Caco-2 (cell line): Measurements from ENCODE around the gene COL19A1. TPM values are rescaled to one million over a fixed set of nuclear protein-coding genes. Genes with fewer than 3 reads are reported as not detected.

ENCODE experiments used
- BruUV-seq: library from RNA; stranded (reverse); fragments of 400-500 nt; replicated peaks from 2 replicates; lab custom pipeline; 2021; lab: Mats Ljungman, UMichigan
- CTCF ChIA-PET: fragments of 300-600 bp; sonication (Branson Sonifier 250); formaldehyde crosslinking; loops from one replicate; lab custom pipeline; 2022; ENCODE audit warnings: antibody characterized with exemption; lab: Charles Lee
- POLR2A ChIA-PET: fragments of 300-600 bp; sonication (Branson Sonifier 250); formaldehyde crosslinking; loops from one replicate; lab custom pipeline; 2022; ENCODE audit warnings: antibody characterized with exemption; lab: Charles Lee
- DNase-seq, 2 experiments: peaks; one replicate each; pipeline versions ENCODE4 v3.0.0 to v3.0.0-alpha.2; 2020 to 2022
- H3K27me3 ChIP-seq: replicated peaks from 2 replicates; pipeline ENCODE4 v1.6.0; 2011; ENCODE audit warnings: low read length; ENCODE audit not compliant: control insufficient read depth, insufficient read depth
- H3K36me3 ChIP-seq: 2 replicates; pipeline ENCODE4 v1.5.1; 2011; ENCODE audit warnings: low read length; ENCODE audit not compliant: control insufficient read depth, insufficient read depth
- H3K4me1 ChIP-seq: fragments of 250-450 bp; sonication (Bioruptor Pico); 2 replicates; pipeline ENCODE4 v1.5.1; 2020; ENCODE audit warnings: mild to moderate bottlenecking
- H3K4me3 ChIP-seq: 2 replicates; pipeline ENCODE4 v1.5.1; 2011; ENCODE audit warnings: low read depth, mild to moderate bottlenecking, control low read depth, low read length
- H3K9me3 ChIP-seq: fragments of 250-450 bp; sonication (Bioruptor Pico); 2 replicates; pipeline ENCODE4 v1.5.1; 2020; ENCODE audit warnings: mild to moderate bottlenecking, moderate library complexity
- H3K27ac Mint-ChIP-seq: one replicate; pipeline ENCODE4 v1.8.0; 2022; ENCODE audit warnings: mixed read lengths; ENCODE audit not compliant: unreplicated experiment
- H3K27me3 Mint-ChIP-seq: one replicate; pipeline ENCODE4 v1.8.0; 2022; ENCODE audit warnings: mixed read lengths; ENCODE audit not compliant: insufficient read depth, unreplicated experiment
- H3K36me3 Mint-ChIP-seq: one replicate; pipeline ENCODE4 v1.8.0; 2022; ENCODE audit warnings: mild to moderate bottlenecking, mixed read lengths; ENCODE audit not compliant: insufficient read depth, unreplicated experiment
- H3K4me1 Mint-ChIP-seq: one replicate; pipeline ENCODE4 v1.8.0; 2022; ENCODE audit warnings: low read depth, mixed read lengths; ENCODE audit not compliant: unreplicated experiment
- H3K4me3 Mint-ChIP-seq: one replicate; pipeline ENCODE4 v1.8.0; 2022; ENCODE audit warnings: mild to moderate bottlenecking, moderate library complexity, mixed read lengths; ENCODE audit not compliant: unreplicated experiment
- H3K9me3 Mint-ChIP-seq: one replicate; pipeline ENCODE4 v1.8.0; 2022; ENCODE audit warnings: mixed read lengths; ENCODE audit not compliant: unreplicated experiment
- intact Hi-C: fragments of 100-400 bp; cut with micrococcal nuclease; formaldehyde crosslinking; loops from one replicate; pipeline ENCODE4 v1.10.0; 2022; ENCODE audit not compliant: unreplicated experiment
- total RNA-seq: library from RNA; stranded (reverse); gene quantifications from 2 replicates; pipeline ENCODE4 v1.2.3, GENCODE V29; 2022
- TF ChIP-seq, protein P1 (sequence below), 2 experiments: fragments of 200-600 bp in 1 of 2; IDR thresholded peaks; 1 replicate in 1 of 2; 2 replicates in 1 of 2; pipeline versions ENCODE4 v1.5.1 to v1.8.0; 2011 to 2022; ENCODE audit warnings: antibody characterized with exemption in 1 of 2, control low read depth in 1 of 2, inconsistent platforms in 1 of 2, low read depth in 1 of 2, low read length in 1 of 2, mild to moderate bottlenecking in 1 of 2, moderate library complexity in 1 of 2; ENCODE audit not compliant: insufficient read depth in 1 of 2, severe bottlenecking in 1 of 2, unreplicated experiment in 1 of 2

Gene COL19A1
- total RNA-seq, 1 experiment from 2014 or later, result not detected

DNA sequence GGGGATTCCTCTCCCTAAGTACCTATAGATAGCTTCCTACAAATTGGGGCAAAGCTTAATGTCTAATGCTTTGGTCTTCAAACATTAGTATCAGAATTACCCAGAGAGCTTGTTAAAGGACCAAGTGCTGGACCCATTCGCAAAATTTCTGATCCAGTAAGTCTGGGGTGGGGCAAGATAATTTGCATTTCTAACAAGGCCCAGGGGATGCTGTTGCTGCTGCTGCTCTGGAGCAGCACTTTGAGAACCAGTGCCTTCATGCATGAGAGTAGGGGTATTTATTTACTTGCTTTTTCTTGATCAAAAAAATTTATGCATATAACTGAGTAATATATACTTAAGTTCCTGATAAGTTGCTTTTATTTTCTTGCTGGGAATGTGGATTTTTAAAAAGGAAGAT is 24.5 kb upstream of the COL19A1 start:
- intact Hi-C loops, result no loop called here
- no peaks in the 10 kb centered on the region for H3K4me1 ChIP-seq
- ChIA-PET CTCF (no interaction called here), POLR2A (no interaction called here)
- Mint-ChIP-seq H3K9me3 (no peaks in the 10 kb centered on the region), H3K27ac (no peak overlapping the region), H3K27me3 (peaks cover 2% of the 10 kb centered on the region), H3K4me3 (no peak overlapping the region), H3K36me3 (no peaks in the 10 kb centered on the region), H3K4me1 (no peaks in the 10 kb centered on the region)
- H3K36me3 ChIP-seq, result no peaks in the 10 kb centered on the region
- no TSS peak for BruUV-seq
- H3K4me3 ChIP-seq, result no peak overlapping the region
- no peak for DNase-seq
- TF ChIP-seq, protein P1, sequence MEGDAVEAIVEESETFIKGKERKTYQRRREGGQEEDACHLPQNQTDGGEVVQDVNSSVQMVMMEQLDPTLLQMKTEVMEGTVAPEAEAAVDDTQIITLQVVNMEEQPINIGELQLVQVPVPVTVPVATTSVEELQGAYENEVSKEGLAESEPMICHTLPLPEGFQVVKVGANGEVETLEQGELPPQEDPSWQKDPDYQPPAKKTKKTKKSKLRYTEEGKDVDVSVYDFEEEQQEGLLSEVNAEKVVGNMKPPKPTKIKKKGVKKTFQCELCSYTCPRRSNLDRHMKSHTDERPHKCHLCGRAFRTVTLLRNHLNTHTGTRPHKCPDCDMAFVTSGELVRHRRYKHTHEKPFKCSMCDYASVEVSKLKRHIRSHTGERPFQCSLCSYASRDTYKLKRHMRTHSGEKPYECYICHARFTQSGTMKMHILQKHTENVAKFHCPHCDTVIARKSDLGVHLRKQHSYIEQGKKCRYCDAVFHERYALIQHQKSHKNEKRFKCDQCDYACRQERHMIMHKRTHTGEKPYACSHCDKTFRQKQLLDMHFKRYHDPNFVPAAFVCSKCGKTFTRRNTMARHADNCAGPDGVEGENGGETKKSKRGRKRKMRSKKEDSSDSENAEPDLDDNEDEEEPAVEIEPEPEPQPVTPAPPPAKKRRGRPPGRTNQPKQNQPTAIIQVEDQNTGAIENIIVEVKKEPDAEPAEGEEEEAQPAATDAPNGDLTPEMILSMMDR (IDR thresholded peaks at IDR 0.05; ENCODE audit: insufficient read depth in 1 of 2, low read depth in 1 of 2, low read length in 1 of 2, severe bottlenecking in 1 of 2, unreplicated experiment in 1 of 2), result no peak
- no peaks in the 10 kb centered on the region for H3K9me3 ChIP-seq
- no peaks in the 10 kb centered on the region for H3K27me3 ChIP-seq

DNA sequence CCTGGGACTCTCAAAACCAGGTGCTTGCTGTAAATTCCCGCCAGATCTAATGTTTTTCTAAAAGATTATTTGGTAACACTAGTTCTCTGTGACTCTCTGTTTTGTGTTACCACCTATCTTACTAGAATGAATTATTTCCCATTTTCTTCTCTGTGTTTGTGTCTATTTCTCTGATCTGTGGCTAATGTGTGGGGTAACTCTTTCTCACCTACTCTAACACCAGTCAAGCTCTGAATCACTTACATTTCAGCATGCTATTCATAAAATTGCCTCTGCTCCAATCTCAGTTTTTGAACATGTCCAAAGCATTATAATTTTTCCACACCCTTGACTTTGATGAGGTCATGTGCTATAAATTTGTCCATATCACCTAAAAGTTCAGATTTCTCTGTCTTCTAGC is 23.2 kb upstream of the COL19A1 start:
- H3K27me3 ChIP-seq, result no peaks in the 10 kb centered on the region
- DNase-seq, result no peak
- peaks cover 2% of the 10 kb centered on the region for H3K27me3 Mint-ChIP-seq
- H3K4me1 ChIP-seq, result no peaks in the 10 kb centered on the region
- TF ChIP-seq, protein P1 (IDR thresholded peaks at IDR 0.05; ENCODE audit: insufficient read depth in 1 of 2, low read depth in 1 of 2, low read length in 1 of 2, severe bottlenecking in 1 of 2, unreplicated experiment in 1 of 2), result no peak
- CTCF ChIA-PET, result no interaction called here
- intact Hi-C loops, result no loop called here
- H3K9me3 Mint-ChIP-seq, result no peaks in the 10 kb centered on the region
- H3K36me3 ChIP-seq, result no peaks in the 10 kb centered on the region
- H3K4me1 Mint-ChIP-seq, result no peaks in the 10 kb centered on the region
- no peaks in the 10 kb centered on the region for H3K36me3 Mint-ChIP-seq
- POLR2A ChIA-PET, result no interaction called here
- no peak overlapping the region for H3K27ac Mint-ChIP-seq
- H3K4me3 ChIP-seq, result no peak overlapping the region
- no peaks in the 10 kb centered on the region for H3K9me3 ChIP-seq
- no TSS peak for BruUV-seq
- no peak overlapping the region for H3K4me3 Mint-ChIP-seq

DNA sequence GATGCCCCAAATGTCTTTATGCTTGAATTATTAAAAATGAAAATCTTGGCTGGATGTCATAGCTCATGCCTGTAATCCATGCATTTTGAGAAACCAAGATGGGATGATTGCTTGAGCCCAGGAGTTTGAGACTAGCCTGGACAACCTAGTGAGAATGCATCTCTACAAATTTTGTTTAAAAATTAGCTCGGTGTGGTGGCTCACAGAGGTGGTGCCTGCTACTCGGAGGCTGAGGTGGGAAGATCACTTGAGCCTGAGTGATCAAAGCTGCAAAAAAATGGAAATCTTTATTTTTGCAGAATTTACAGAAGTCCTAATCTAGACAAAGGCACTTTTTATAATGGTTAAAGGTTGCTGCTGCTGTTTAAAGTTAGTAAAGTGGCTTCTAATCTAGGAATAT is 20.0 kb upstream of the COL19A1 start:
- ChIA-PET CTCF (no interaction called here), POLR2A (no interaction called here)
- DNase-seq, result no peak
- H3K4me1 ChIP-seq, result no peaks in the 10 kb centered on the region
- Mint-ChIP-seq H3K4me3 (no peak overlapping the region), H3K27ac (no peak overlapping the region), H3K27me3 (no peaks in the 10 kb centered on the region), H3K36me3 (no peaks in the 10 kb centered on the region), H3K9me3 (no peaks in the 10 kb centered on the region), H3K4me1 (no peaks in the 10 kb centered on the region)
- TF ChIP-seq, protein P1 (IDR thresholded peaks at IDR 0.05; ENCODE audit: insufficient read depth in 1 of 2, low read depth in 1 of 2, low read length in 1 of 2, severe bottlenecking in 1 of 2, unreplicated experiment in 1 of 2), result no peak
- H3K36me3 ChIP-seq, result no peaks in the 10 kb centered on the region
- no peak overlapping the region for H3K4me3 ChIP-seq
- H3K27me3 ChIP-seq, result no peaks in the 10 kb centered on the region
- BruUV-seq, result no TSS peak
- intact Hi-C loops, result no loop called here
- no peaks in the 10 kb centered on the region for H3K9me3 ChIP-seq
